SJCRH30 (cell line): ENCODE data around the gene ATRX. TPM values are rescaled to one million over a fixed set of nuclear protein-coding genes. Genes with fewer than 3 reads are reported as not detected.
A peak's percentile ranks its signal among the peaks of the same experiment; 100 is the strongest.
"Not testable (repeated sequence)": the region's sequence is repeated elsewhere in the genome, so short reads cannot be mapped to it uniquely, and the experiment has no call there.

Experiments
- DNase-seq, 2 experiments: peaks; one replicate each; pipeline ENCODE4 v3.0.0-alpha.2; 2015 to 2020
- H3K27ac ChIP-seq: fragments of 250-450 bp; sonication (Bioruptor Pico); 2 replicates; pipeline ENCODE4 v1.5.1; 2020; ENCODE audit warnings: mild to moderate bottlenecking, moderate library complexity
- H3K27me3 ChIP-seq: fragments of 250-450 bp; sonication (Bioruptor Pico); 2 replicates; pipeline ENCODE4 v1.5.1; 2020; ENCODE audit warnings: mild to moderate bottlenecking, moderate library complexity
- H3K36me3 ChIP-seq: fragments of 250-450 bp; sonication (Bioruptor Pico); 2 replicates; pipeline ENCODE4 v1.5.1; 2020; ENCODE audit warnings: mild to moderate bottlenecking, moderate library complexity
- H3K4me1 ChIP-seq: fragments of 250-450 bp; sonication (Bioruptor Pico); 2 replicates; pipeline ENCODE4 v1.5.1; 2020; ENCODE audit warnings: mild to moderate bottlenecking, moderate library complexity
- H3K4me3 ChIP-seq: fragments of 250-450 bp; sonication (Bioruptor Pico); 2 replicates; pipeline ENCODE4 v1.5.1; 2020; ENCODE audit warnings: mild to moderate bottlenecking, moderate library complexity
- H3K9me3 ChIP-seq: fragments of 250-450 bp; sonication (Bioruptor Pico); replicated peaks from 2 replicates; pipeline ENCODE4 v1.5.1; 2020; ENCODE audit warnings: mild to moderate bottlenecking, moderate library complexity
- total RNA-seq: library from RNA; depleted of rRNA; stranded (reverse); fragments of >200 nt; shearing (Covaris generic); gene quantifications from 2 replicates; pipeline ENCODE4 v1.2.3, GENCODE V29; 2014

Gene ATRX
- total RNA-seq, 1 experiment from 2014 or later: 81.2 TPM

DNA sequence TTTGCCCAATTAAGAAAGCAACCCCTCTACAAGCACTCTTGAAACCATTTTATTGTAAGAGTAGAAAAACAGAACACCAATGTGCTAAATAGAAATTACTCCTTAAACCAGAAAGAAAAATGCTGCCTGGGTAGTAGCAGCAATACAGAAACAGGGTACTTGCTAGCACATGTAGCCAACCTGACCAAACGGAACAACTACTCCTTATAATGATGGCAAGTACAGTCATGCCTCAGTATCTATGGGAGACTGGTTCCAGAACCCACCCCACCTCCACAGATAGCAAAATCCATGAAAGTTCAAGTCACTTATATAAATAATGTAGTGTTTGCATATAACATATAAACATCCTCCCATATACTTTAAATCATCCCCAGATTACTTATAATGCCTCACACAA lies 168.8 kb downstream of the ATRX start:
- H3K9me3 ChIP-seq: no peaks in the 10 kb centered on the region
- H3K27ac ChIP-seq: no peak overlapping the region
- H3K4me1 ChIP-seq: no peaks in the 10 kb centered on the region
- no peaks in the 10 kb centered on the region for H3K36me3 ChIP-seq
- H3K27me3 ChIP-seq: no peaks in the 10 kb centered on the region
- no peak for DNase-seq
- H3K4me3 ChIP-seq: no peak overlapping the region

DNA sequence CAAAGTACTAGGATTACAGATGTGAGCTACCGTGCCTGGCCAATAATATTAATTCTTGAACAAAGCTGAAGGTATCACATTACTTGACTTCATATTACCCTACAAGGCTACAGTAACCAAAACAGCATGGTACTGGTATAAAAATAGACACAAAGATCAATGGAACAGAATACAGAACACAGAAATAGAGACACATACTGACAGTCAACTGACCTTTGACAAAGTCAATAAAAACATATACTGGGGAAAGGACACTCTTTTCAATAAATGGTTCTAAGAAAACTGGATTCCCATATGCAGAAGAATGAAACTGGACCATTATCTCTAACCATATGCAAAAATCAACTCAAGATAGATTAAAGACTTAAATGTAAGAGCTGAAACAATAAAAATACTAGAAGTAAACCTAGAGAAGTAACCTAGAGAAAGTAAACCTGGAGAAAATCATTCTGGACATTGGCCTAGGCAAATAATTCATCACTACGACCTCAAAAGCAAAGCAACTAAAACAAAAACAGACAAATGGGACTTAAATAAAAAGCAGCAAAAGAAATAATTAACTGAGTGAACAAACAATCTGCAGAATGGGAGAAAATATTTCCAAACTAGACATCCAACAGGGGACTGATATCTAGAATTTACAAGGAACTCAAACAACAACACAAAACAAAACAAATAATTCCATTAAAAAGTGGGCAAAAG lies 182.2 kb downstream of the ATRX start:
- DNase-seq: no peak
- Histone ChIP-seq H3K27ac (no peak overlapping the region), H3K36me3 (no peaks in the 10 kb centered on the region; the same call in 1 of the 2 replicates), H3K4me1 (no peaks in the 10 kb centered on the region), H3K27me3 (no peaks in the 10 kb centered on the region), H3K4me3 (no peak overlapping the region), H3K9me3 (no peaks in the 10 kb centered on the region)

DNA sequence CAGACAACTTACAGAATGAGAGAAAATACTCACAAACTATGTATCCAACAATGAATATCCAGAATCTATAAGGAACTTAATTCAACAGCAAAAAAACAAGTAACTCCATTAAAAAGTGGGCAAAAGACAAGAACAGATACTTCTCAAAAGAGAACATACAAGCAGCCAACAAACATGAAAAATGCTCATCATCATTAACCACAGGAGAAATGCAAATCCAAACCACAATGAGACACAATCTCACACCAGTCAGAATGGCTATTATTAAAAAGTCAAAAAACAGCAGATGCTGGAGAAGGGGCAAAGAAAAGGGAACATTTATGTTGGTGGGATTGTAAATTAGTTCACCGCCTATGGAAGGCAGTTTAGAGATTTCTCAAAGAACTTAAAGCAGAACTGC lies 188.5 kb downstream of the ATRX start:
- no peak for DNase-seq
- Histone ChIP-seq H3K4me1 (no peaks in the 10 kb centered on the region), H3K9me3 (no peaks in the 10 kb centered on the region), H3K27me3 (no peaks in the 10 kb centered on the region), H3K36me3 (no peaks in the 10 kb centered on the region; the same call in 1 of the 2 replicates), H3K4me3 (no peak overlapping the region), H3K27ac (no peak overlapping the region)

DNA sequence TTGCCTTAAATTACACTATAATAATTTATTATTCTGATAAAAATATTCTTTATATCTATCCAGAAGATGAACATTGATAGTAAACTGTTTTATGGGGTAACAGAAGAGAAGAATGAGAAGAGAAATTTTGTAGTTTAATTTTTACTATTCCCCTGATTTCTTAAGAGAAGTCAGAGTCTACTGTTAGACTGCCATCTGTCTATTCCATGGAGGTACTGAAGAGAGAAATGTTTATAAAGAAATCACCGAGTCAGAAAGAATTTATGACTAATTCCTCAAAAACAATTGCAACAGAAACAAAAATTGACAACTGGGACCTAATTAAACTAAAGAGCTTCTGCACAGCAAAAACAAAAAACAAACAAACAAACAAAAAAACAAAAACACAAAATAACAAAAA lies 188.9 kb downstream of the ATRX start:
- H3K4me1 ChIP-seq: no peaks in the 10 kb centered on the region
- H3K27me3 ChIP-seq: no peaks in the 10 kb centered on the region
- no peak overlapping the region for H3K4me3 ChIP-seq
- H3K36me3 ChIP-seq: no peaks in the 10 kb centered on the region; the same call in 1 of the 2 replicates
- H3K9me3 ChIP-seq: no peaks in the 10 kb centered on the region
- DNase-seq: peak in 1 of 2 experiments; percentile 5
- H3K27ac ChIP-seq: no peak overlapping the region

DNA sequence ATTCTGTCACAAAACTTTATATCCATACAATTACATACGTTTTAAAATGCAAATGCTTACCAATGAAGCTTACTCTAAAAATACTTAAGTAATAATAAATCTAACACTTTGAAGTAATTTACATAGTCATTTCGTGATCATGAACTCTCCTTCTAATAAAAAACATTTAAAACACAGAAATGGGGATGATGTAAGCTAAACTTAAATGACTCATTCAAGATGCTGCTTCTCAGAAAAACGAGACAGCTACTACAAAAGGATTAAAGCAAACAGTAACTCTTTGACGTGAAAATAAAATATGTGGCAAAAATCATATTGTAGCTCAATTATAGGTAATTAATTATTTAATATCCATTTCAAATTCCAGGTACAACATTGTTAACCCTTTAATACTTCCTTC lies 190.2 kb downstream of the ATRX start:
- DNase-seq: no peak
- Histone ChIP-seq H3K36me3 (no peaks in the 10 kb centered on the region; the same call in 1 of the 2 replicates), H3K4me1 (no peaks in the 10 kb centered on the region), H3K4me3 (no peak overlapping the region), H3K27ac (no peak overlapping the region), H3K9me3 (no peaks in the 10 kb centered on the region), H3K27me3 (no peaks in the 10 kb centered on the region)

DNA sequence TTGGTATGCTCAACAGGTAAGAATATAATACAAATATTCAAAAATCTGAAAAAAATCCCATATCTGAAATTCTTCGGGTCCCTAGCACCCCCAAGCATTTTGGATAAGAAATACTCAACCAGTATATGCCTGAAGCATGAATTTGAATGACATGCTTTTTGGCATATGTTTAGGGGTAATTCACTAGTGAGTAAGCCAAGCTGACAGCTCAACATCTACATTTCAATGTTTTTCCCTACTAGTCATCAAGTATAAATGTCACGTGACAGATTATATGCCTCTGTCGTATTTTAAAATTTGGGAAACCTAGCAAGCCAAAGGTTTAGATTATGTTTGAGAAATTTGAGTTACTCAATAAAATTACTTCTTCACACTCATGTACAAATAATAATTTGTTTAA lies 213.7 kb downstream of the ATRX start:
- Histone ChIP-seq H3K4me3 (no peak overlapping the region), H3K9me3 (no peaks in the 10 kb centered on the region), H3K27ac (no peak overlapping the region), H3K27me3 (no peaks in the 10 kb centered on the region), H3K4me1 (no peaks in the 10 kb centered on the region), H3K36me3 (0 out of 2 replicates have a peak, but pooled peaks cover 2% of the 10 kb centered on the region)
- no peak for DNase-seq

DNA sequence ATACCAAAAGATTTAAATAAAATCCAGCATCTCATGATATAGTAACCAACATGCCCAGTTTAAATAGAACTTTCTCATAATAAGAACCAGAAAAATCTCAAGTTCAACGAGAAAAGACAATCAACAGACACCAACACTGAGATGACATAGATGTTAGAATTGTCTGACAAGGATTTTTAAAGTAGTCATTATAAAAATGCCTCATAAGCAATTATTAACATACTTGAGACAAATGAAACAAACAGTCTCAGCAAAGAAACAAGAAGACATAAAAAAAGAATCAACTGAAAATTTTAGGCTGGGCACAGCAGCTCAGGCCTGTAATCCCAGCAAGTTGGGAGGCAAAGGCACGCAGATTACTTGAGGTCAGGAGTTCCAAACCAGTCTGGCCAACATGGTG lies 220.7 kb downstream of the ATRX start:
- Histone ChIP-seq H3K27me3 (no peaks in the 10 kb centered on the region), H3K4me1 (no peaks in the 10 kb centered on the region), H3K9me3 (no peaks in the 10 kb centered on the region), H3K36me3 (no peaks in the 10 kb centered on the region), H3K4me3 (no peak overlapping the region), H3K27ac (no peak overlapping the region)
- DNase-seq: no peak

DNA sequence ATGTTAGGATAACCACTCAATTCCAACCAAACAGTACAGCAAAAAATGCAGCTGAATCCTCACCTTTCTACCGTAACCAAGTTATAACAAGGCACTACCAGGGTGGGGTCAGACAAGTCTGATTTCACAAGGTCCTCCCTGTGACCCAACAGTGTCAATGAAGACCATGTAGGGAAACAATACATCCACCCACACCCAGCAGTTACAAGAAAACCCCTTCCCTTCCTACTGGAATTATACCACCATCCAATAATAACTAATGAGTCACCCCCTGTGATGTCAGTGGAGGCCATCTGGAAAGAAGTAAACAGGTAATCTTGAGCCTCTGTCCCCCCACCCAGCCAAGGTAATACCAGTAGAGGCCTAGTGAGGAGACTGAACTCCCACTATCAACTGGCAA lies 221.2 kb downstream of the ATRX start:
- no peak overlapping the region for H3K27ac ChIP-seq
- H3K4me3 ChIP-seq: no peak overlapping the region
- DNase-seq: no peak
- H3K4me1 ChIP-seq: no peaks in the 10 kb centered on the region
- no peaks in the 10 kb centered on the region for H3K9me3 ChIP-seq
- no peaks in the 10 kb centered on the region for H3K27me3 ChIP-seq
- no peaks in the 10 kb centered on the region for H3K36me3 ChIP-seq

DNA sequence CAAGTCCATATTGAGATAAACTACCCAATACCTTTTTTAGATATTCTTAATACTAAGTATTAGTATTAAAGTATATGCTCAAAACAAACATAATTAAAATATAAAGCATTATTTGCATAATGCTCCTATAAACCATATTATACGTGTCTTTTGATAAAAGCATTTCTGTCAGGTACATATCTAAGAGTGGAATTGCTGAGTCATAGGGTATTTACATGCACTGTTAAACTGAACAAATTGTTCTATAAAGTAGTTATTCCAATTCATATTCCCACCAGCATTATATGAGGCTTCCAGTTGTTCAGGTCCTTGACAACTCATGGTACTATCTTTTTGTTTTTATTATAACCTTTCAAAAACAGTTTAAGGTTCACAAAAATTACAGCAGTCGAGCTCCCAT lies 224.6 kb downstream of the ATRX start:
- Histone ChIP-seq H3K4me1 (no peaks in the 10 kb centered on the region), H3K27ac (no peak overlapping the region)
- DNase-seq: no peak

DNA sequence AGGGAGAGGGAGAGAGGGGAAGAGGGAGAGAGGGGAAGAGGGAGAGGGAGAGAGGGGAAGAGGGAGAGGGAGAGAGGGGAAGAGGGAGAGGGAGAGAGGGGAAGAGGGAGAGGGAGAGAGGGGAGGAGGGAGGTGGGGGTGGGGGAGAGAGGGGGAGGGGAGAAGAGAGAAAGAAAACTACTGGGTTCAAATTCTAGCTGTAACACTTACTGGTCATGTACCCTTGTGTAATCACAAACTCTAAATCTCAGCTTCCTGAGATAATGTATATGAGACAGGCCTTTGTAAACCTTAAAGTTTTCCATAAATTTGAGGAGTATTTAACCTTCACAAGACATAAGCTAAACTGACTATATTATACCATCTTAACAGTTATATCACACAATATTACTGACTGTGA lies 229.7 kb downstream of the ATRX start:
- no peak for DNase-seq
- Histone ChIP-seq H3K36me3 (no peaks in the 10 kb centered on the region), H3K27ac (no peak overlapping the region), H3K4me3 (no peak overlapping the region), H3K9me3 (no peaks in the 10 kb centered on the region), H3K27me3 (no peaks in the 10 kb centered on the region), H3K4me1 (no peaks in the 10 kb centered on the region)

More for the DNA sequence above, 224.6 kb downstream of the ATRX start:
- Histone ChIP-seq H3K27me3 (no peaks in the 10 kb centered on the region), H3K4me3 (no peak overlapping the region), H3K36me3 (no peaks in the 10 kb centered on the region), H3K9me3 (no peaks in the 10 kb centered on the region)

DNA sequence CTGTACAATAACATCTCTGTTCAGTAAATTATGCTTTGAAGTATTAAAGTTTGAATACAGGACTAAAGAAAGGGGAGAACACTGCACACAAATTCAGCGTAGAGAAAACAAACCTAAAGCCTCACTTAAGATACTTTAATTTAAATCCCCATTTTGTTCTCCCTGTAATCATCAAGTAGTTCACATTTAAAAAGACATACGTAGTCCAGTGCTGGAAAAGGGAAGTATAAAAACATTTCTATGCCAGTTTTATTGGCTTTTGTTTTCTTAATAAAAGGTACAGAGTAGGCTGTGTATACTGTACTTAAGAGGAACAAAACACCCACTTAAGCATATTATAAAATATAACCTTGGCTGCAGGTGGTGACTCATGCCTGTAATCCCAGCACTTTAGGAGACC lies 237.3 kb downstream of the ATRX start:
- H3K4me1 ChIP-seq: no peaks in the 10 kb centered on the region
- no peak overlapping the region for H3K27ac ChIP-seq
- H3K4me3 ChIP-seq: no peak overlapping the region
- no peaks in the 10 kb centered on the region for H3K36me3 ChIP-seq
- no peaks in the 10 kb centered on the region for H3K9me3 ChIP-seq
- DNase-seq: no peak
- no peaks in the 10 kb centered on the region for H3K27me3 ChIP-seq

DNA sequence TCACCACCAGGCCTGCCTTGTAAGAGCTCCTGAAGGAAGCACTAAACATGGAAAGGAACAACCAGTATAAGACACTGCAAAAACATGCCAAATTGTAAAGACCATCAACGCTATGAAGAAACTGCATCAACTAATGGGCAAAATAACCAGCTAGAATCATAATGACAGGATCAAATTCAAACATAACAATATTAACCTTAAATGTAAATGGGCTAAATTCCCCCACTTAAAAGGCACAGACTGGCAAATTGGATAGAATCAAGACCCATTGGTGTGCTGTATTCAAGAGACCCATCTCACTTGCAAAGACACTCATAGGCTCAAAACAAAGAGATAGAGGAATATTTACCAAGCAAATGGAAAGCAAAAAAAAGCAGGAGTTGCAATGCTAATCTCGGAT lies 246.2 kb downstream of the ATRX start:
- not testable (repeated sequence) for H3K27ac ChIP-seq, H3K4me3 ChIP-seq, H3K27me3 ChIP-seq, H3K9me3 ChIP-seq, DNase-seq, H3K36me3 ChIP-seq, H3K4me1 ChIP-seq

DNA sequence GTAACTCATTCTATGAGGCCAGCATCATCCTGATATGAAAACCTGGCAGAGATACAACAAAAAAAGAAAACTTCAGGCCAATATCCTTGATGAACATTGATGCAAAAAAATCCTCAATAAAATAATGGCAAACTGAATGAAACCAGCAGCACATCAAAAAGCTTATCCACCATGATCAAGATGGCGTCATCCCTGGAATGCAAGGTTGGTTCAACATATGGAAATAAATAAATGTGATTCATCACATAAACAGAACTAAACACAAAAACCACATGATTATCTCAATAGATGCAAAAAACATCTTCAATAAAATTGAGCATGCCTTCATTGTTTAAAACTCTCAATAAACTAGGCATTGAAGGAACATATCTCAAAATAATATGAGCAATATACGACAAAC lies 254.8 kb downstream of the ATRX start:
- H3K4me1 ChIP-seq, H3K36me3 ChIP-seq, H3K9me3 ChIP-seq, H3K27me3 ChIP-seq, H3K27ac ChIP-seq, H3K4me3 ChIP-seq: not testable (repeated sequence)
- DNase-seq: peak in 1 of 2 experiments; percentile 1

DNA sequence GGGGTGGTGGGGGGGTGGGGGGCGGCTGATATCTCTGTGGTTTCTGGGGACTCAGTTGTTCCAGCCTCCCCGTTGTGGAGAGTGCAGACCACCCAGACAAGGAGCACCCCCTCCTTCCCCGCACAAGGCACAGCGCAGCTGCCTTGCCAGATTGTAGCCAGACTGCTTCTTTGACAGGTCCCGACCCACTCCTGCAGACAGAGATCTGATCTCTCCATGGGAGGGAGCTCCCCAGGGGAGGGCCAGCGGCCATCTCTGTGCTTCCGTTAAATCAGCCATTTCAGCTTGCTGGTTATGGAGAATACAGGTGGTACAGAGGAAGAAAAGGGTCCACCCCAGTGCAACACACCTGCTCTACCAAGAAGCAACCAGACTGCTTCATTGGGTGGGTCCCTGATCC lies 258.0 kb downstream of the ATRX start:
- Histone ChIP-seq H3K4me1 (no peaks in the 10 kb centered on the region), H3K27me3 (no peaks in the 10 kb centered on the region), H3K36me3 (no peaks in the 10 kb centered on the region), H3K27ac (no peak overlapping the region), H3K4me3 (no peak overlapping the region), H3K9me3 (no peaks in the 10 kb centered on the region)
- DNase-seq: no peak

DNA sequence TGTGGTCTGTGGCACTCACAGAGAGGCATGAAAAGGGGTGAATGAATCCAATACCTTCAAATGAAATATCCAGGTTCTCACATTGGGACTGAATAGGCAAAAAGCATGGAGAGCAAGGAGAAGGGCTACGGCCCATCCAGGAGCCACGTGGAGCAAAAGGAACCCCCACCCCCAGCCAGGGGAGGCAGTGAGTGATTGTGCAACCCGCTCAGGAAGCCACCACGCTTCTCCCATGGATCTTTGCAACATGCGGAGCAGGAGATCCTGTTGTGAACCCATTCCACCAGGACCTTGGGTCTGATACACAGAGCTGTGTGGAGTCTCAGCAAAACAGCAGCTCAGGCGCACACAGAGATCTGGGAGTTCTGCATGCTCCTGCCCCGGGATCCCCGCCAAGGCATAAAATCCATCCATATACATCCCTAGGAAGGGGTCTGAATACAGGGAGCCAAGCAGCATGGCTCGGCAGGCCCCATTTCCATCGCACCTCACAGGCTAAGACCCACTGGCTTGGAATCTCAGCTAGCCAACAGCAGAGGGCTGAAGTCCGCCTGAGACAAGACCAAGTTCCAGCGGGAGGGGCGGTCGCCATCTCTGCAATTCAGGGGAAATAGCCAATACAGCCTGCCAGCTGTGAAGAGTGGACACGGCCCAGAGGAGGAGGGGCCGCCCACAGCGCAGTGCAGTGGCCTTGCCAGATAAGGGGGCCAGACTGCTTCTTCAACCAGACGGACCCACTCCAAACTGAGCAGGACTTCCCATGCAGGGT lies 258.6 kb downstream of the ATRX start:
- Histone ChIP-seq H3K27ac (no peak overlapping the region), H3K9me3 (no peaks in the 10 kb centered on the region), H3K27me3 (no peaks in the 10 kb centered on the region), H3K4me1 (no peaks in the 10 kb centered on the region), H3K4me3 (no peak overlapping the region), H3K36me3 (no peaks in the 10 kb centered on the region)
- DNase-seq: no peak

DNA sequence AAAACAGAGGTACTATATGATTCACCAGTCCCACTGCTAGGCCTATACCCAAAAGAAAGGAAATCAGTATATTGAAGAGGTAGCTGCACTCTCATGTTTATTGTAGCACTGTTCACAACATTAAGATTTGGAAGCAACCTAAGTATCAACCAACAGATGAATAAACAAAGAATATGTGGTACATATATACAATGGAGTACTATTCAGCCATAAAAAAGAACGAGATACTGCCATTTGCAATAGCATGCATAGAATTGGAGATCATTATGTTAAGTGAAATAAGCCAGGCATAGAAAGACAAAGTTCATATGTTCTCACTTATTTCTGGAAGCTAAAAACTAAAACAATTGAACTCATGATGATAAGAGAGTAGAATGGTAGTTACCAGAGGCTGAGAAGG lies 266.3 kb downstream of the ATRX start:
- H3K36me3 ChIP-seq: no peaks in the 10 kb centered on the region; the same call in 1 of the 2 replicates
- no peaks in the 10 kb centered on the region for H3K27me3 ChIP-seq
- H3K4me1 ChIP-seq: no peaks in the 10 kb centered on the region
- no peak for DNase-seq
- no peak overlapping the region for H3K27ac ChIP-seq
- H3K4me3 ChIP-seq: no peak overlapping the region
- H3K9me3 ChIP-seq: no peaks in the 10 kb centered on the region
